Activated CD8-positive, alpha-beta memory T cell treated with anti-CD3 and anti-CD28 coated beads for 48 hours (primary cell): ENCODE results near the gene POU6F1.

ENCODE experiments used
- DNase-seq, 3 experiments: peaks; one replicate each; pipeline ENCODE4 v3.0.0-alpha.2; 2020; ENCODE audit warnings: low read depth in 2 of 3, low spot score in 2 of 3

POU6F1 gene

GRCh38 chr12:51171884-51172514 lies 45.9 kb downstream of the POU6F1 start:
- no peak for DNase-seq

- DNase-seq, result no peak
Measured at GRCh38 chr12:51163795-51164194, 54.1 kb downstream of the POU6F1 start.

- no peak for DNase-seq
Measured at GRCh38 chr12:51162217-51162616, 55.6 kb downstream of the POU6F1 start.

- DNase-seq, result no peak
Measured at GRCh38 chr12:51160814-51161459, 56.9 kb downstream of the POU6F1 start.

GRCh38 chr12:51156245-51156765 lies 61.6 kb downstream of the POU6F1 start:
- no peak for DNase-seq

- no peak for DNase-seq
Measured at GRCh38 chr12:51152953-51153352, 64.9 kb downstream of the POU6F1 start.

- no peak for DNase-seq
Measured at GRCh38 chr12:51150777-51151176, 67.1 kb downstream of the POU6F1 start.

- DNase-seq, result no peak
Measured at GRCh38 chr12:51147309-51147708, 70.6 kb downstream of the POU6F1 start.

- no peak for DNase-seq
Measured at GRCh38 chr12:51139292-51139844, 78.5 kb downstream of the POU6F1 start.
